ENCODE results near the gene ATP5PF.
"Not testable (repeated sequence)": the region's sequence is repeated elsewhere in the genome, so short reads cannot be mapped to it uniquely, and the experiment has no call there.

Gene ATP5PF

GRCh38 chr21:25717491-25718147 lies 17.1 kb downstream of the ATP5PF start:
- H2AFZ ChIP-seq (ENCODE audit: low read length), result no peak overlapping the region
- H3K4me2 ChIP-seq (ENCODE audit: low read depth, low read length), result no peak overlapping the region
- H4K20me1 ChIP-seq (ENCODE audit: insufficient read depth, low read length), result peaks cover 3% of the 10 kb centered on the region; the same call in 1 of the 2 replicates
- DNase-seq, result no peak
- H3K36me3 ChIP-seq (replicated peaks; ENCODE audit: insufficient read depth, low read length), result peaks cover 4% of the 10 kb centered on the region; the same call in 1 of the 2 replicates
- H3K27ac ChIP-seq (ENCODE audit: low read length), result no peak overlapping the region
- H3K9me3 ChIP-seq (replicated peaks; ENCODE audit: insufficient read depth, low read length), result no peaks in the 10 kb centered on the region
- H3K79me2 ChIP-seq (ENCODE audit: low read length), result no peaks in the 10 kb centered on the region
- no peak overlapping the region for H3K9ac ChIP-seq (ENCODE audit: low read length)
- H3K27me3 ChIP-seq (replicated peaks; ENCODE audit: insufficient read depth, low read length), result no peaks in the 10 kb centered on the region
- no peaks in the 10 kb centered on the region for H3K9me2 ChIP-seq (replicated peaks; ENCODE audit: insufficient read depth, low read length)
- TF ChIP-seq, protein P1, sequence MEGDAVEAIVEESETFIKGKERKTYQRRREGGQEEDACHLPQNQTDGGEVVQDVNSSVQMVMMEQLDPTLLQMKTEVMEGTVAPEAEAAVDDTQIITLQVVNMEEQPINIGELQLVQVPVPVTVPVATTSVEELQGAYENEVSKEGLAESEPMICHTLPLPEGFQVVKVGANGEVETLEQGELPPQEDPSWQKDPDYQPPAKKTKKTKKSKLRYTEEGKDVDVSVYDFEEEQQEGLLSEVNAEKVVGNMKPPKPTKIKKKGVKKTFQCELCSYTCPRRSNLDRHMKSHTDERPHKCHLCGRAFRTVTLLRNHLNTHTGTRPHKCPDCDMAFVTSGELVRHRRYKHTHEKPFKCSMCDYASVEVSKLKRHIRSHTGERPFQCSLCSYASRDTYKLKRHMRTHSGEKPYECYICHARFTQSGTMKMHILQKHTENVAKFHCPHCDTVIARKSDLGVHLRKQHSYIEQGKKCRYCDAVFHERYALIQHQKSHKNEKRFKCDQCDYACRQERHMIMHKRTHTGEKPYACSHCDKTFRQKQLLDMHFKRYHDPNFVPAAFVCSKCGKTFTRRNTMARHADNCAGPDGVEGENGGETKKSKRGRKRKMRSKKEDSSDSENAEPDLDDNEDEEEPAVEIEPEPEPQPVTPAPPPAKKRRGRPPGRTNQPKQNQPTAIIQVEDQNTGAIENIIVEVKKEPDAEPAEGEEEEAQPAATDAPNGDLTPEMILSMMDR (IDR thresholded peaks at IDR 0.05; ENCODE audit: low read length), result no peak
- TF ChIP-seq EZH2 (optimal IDR thresholded peaks at IDR 0.05; ENCODE audit: low read depth, low read length) (no peak), EZH2phosphoT487 (IDR thresholded peaks at IDR 0.05; ENCODE audit: low read length) (no peak)
- H3F3A ChIP-seq (ENCODE audit: insufficient read depth, low read length), result no peaks in the 10 kb centered on the region
- no peaks in the 10 kb centered on the region for H3K4me1 ChIP-seq (ENCODE audit: low read length)
- no peak overlapping the region for H3K4me3 ChIP-seq (ENCODE audit: low read length)

- not testable (repeated sequence) for H3K4me3 ChIP-seq (ENCODE audit: low read length); H3K9me2 ChIP-seq (replicated peaks; ENCODE audit: insufficient read depth, low read length); DNase-seq; H2AFZ ChIP-seq (ENCODE audit: low read length); H3K27ac ChIP-seq (ENCODE audit: low read length); H3K36me3 ChIP-seq (replicated peaks; ENCODE audit: insufficient read depth, low read length); H3K4me2 ChIP-seq (ENCODE audit: low read depth, low read length); H3K79me2 ChIP-seq (ENCODE audit: low read length); H3K9ac ChIP-seq (ENCODE audit: low read length); H3F3A ChIP-seq (ENCODE audit: insufficient read depth, low read length); H4K20me1 ChIP-seq (ENCODE audit: insufficient read depth, low read length); H3K4me1 ChIP-seq (ENCODE audit: low read length); H3K9me3 ChIP-seq (replicated peaks; ENCODE audit: insufficient read depth, low read length); H3K27me3 ChIP-seq (replicated peaks; ENCODE audit: insufficient read depth, low read length)
Observed at GRCh38 chr21:25714066-25714465, 20.6 kb downstream of the ATP5PF start.

DNA sequence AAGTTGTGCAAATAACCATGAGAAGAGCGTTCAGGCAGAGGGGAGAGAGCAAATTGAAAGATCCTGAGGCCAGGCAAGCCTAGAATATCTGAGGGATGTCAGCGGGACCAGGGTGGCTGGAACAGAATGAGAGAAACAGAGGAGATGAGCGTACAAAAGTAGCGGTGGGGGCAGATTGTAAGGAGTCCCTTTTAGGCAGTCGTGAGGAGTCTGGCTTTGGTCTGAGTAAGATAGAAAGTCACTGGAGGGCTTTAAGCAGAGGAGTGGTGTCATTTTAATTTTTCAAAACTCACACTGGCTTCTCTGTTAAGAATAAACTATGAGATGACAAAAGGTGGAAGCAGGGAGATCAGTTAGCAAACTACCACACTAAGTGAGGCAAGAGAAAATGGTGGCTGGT lies 24.2 kb downstream of the ATP5PF start:
- H3K9me2 ChIP-seq (replicated peaks; ENCODE audit: insufficient read depth, low read length), result no peaks in the 10 kb centered on the region
- no peaks in the 10 kb centered on the region for H3K4me1 ChIP-seq (ENCODE audit: low read length)
- no peaks in the 10 kb centered on the region for H3K36me3 ChIP-seq (replicated peaks; ENCODE audit: insufficient read depth, low read length)
- H3K9ac ChIP-seq (ENCODE audit: low read length), result no peak overlapping the region
- no peaks in the 10 kb centered on the region for H3K9me3 ChIP-seq (replicated peaks; ENCODE audit: insufficient read depth, low read length)
- no peak for DNase-seq
- no peak for TF ChIP-seq EZH2phosphoT487 (IDR thresholded peaks at IDR 0.05; ENCODE audit: low read length)
- TF ChIP-seq, protein P1 (IDR thresholded peaks at IDR 0.05; ENCODE audit: low read length), result no peak
- no peak for TF ChIP-seq EZH2 (optimal IDR thresholded peaks at IDR 0.05; ENCODE audit: low read depth, low read length)
- H3F3A ChIP-seq (ENCODE audit: insufficient read depth, low read length), result no peaks in the 10 kb centered on the region
- no peak overlapping the region for H3K4me2 ChIP-seq (ENCODE audit: low read depth, low read length)
- no peak overlapping the region for H3K4me3 ChIP-seq (ENCODE audit: low read length)
- no peak overlapping the region for H3K27ac ChIP-seq (ENCODE audit: low read length)
- no peaks in the 10 kb centered on the region for H3K79me2 ChIP-seq (ENCODE audit: low read length)
- H3K27me3 ChIP-seq (replicated peaks; ENCODE audit: insufficient read depth, low read length), result no peaks in the 10 kb centered on the region
- no peak overlapping the region for H2AFZ ChIP-seq (ENCODE audit: low read length)
- H4K20me1 ChIP-seq (ENCODE audit: insufficient read depth, low read length), result no peaks in the 10 kb centered on the region

DNA sequence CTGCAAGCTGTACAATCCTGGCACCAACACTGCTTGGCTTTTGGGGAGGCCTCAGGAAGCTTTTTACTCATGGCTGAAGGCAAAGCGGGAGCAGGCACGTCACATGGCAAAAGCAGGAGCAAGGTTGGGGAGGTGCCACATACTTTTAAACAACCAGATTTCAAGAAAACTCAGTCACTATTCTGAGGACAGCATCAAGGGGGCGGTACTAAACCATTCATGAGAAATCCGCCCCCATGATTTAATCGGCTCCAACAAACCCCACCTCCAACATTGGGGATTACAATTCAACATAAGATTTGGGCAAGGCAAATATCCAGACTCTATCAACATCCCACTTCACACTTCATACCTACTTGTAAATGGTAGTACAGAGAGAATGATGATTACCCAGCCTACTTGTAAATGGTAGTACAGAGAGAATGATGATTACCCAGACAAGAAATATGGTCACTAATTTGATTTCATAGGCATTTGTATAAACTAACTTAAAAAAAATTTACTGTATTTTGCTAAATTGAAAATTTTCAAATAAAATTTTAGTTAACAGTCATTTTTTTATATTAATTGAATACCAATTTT lies 24.9 kb downstream of the ATP5PF start:
- Histone ChIP-seq H3K79me2 (ENCODE audit: low read length) (no peaks in the 10 kb centered on the region), H3K27ac (ENCODE audit: low read length) (no peak overlapping the region), H3K9me2 (replicated peaks; ENCODE audit: insufficient read depth, low read length) (no peaks in the 10 kb centered on the region), H3K4me2 (ENCODE audit: low read depth, low read length) (no peak overlapping the region), H3F3A (ENCODE audit: insufficient read depth, low read length) (no peaks in the 10 kb centered on the region), H3K36me3 (replicated peaks; ENCODE audit: insufficient read depth, low read length) (no peaks in the 10 kb centered on the region), H2AFZ (ENCODE audit: low read length) (no peak overlapping the region), H3K27me3 (replicated peaks; ENCODE audit: insufficient read depth, low read length) (no peaks in the 10 kb centered on the region), H3K9me3 (replicated peaks; ENCODE audit: insufficient read depth, low read length) (no peaks in the 10 kb centered on the region), H3K4me1 (ENCODE audit: low read length) (no peaks in the 10 kb centered on the region), H3K9ac (ENCODE audit: low read length) (no peak overlapping the region), H4K20me1 (ENCODE audit: insufficient read depth, low read length) (no peaks in the 10 kb centered on the region), H3K4me3 (ENCODE audit: low read length) (no peak overlapping the region)
- TF ChIP-seq EZH2phosphoT487 (IDR thresholded peaks at IDR 0.05; ENCODE audit: low read length) (no peak), EZH2 (optimal IDR thresholded peaks at IDR 0.05; ENCODE audit: low read depth, low read length) (no peak)
- TF ChIP-seq, protein P1 (IDR thresholded peaks at IDR 0.05; ENCODE audit: low read length), result no peak
- DNase-seq, result no peak
